ENCODE measurements around the gene KCNE2.

DNA sequence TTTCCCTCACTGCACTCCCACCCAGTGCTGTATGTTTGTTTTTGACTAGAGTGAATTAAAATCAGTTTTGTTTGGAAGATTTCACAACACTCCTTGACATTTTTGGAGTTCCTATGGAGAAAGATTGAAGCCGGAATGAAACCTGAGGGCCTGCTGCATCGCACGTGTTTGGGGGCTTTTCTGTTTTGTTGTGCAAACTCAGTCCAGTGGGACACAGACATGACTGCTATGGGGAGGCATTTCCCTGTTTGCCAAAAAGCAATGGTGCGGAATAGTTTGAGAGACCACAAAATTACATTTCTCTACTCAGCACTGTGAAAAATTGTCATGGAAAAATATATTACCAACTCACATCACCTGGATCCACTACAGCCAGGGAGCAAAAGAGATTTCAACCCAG, 43.8 kb upstream of the KCNE2 start:
- TF ChIP-seq, protein P1, sequence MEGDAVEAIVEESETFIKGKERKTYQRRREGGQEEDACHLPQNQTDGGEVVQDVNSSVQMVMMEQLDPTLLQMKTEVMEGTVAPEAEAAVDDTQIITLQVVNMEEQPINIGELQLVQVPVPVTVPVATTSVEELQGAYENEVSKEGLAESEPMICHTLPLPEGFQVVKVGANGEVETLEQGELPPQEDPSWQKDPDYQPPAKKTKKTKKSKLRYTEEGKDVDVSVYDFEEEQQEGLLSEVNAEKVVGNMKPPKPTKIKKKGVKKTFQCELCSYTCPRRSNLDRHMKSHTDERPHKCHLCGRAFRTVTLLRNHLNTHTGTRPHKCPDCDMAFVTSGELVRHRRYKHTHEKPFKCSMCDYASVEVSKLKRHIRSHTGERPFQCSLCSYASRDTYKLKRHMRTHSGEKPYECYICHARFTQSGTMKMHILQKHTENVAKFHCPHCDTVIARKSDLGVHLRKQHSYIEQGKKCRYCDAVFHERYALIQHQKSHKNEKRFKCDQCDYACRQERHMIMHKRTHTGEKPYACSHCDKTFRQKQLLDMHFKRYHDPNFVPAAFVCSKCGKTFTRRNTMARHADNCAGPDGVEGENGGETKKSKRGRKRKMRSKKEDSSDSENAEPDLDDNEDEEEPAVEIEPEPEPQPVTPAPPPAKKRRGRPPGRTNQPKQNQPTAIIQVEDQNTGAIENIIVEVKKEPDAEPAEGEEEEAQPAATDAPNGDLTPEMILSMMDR (IDR thresholded peaks at IDR 0.05) = no peak
- TF ChIP-seq POLR2AphosphoS5 (IDR thresholded peaks at IDR 0.05) = no peak
- no peak for TF ChIP-seq POLR2A (IDR thresholded peaks at IDR 0.05)

Measured in upper lobe of left lung (tissue), 4 donors.